WERI-Rb-1 (cell line): ENCODE results near the gene SLC9A5.

Experiments used
- DNase-seq: peaks from one replicate; pipeline ENCODE4 v3.0.0-alpha.2; 2020
- H3K27ac ChIP-seq: fragments of 250-450 bp; sonication (Bioruptor Pico); 2 replicates; pipeline ENCODE4 v1.5.1; 2020; ENCODE audit warnings: mild to moderate bottlenecking, moderate library complexity
- H3K27me3 ChIP-seq: fragments of 250-450 bp; sonication (Bioruptor Pico); 2 replicates; pipeline ENCODE4 v1.5.1; 2021; ENCODE audit warnings: mild to moderate bottlenecking, low read depth, moderate library complexity; ENCODE audit not compliant: insufficient read depth, severe bottlenecking
- H3K36me3 ChIP-seq: fragments of 250-450 bp; sonication (Bioruptor Pico); 2 replicates; pipeline ENCODE4 v1.5.1; 2020; ENCODE audit warnings: mild to moderate bottlenecking, moderate library complexity
- H3K4me3 ChIP-seq: 2 replicates; pipeline ENCODE4 v1.5.1; 2011; ENCODE audit warnings: low read depth, mild to moderate bottlenecking, control low read depth, low read length
- H3K9me3 ChIP-seq: fragments of 250-450 bp; sonication (Bioruptor Pico); 2 replicates; pipeline ENCODE4 v1.5.1; 2021; ENCODE audit warnings: mild to moderate bottlenecking, moderate library complexity; ENCODE audit not compliant: severe bottlenecking
- TF ChIP-seq, protein P1 (sequence below): IDR thresholded peaks from 2 replicates; pipeline ENCODE4 v1.5.1; 2011; ENCODE audit warnings: low read depth, mild to moderate bottlenecking, control low read depth, inconsistent platforms, low read length

Gene SLC9A5

DNA sequence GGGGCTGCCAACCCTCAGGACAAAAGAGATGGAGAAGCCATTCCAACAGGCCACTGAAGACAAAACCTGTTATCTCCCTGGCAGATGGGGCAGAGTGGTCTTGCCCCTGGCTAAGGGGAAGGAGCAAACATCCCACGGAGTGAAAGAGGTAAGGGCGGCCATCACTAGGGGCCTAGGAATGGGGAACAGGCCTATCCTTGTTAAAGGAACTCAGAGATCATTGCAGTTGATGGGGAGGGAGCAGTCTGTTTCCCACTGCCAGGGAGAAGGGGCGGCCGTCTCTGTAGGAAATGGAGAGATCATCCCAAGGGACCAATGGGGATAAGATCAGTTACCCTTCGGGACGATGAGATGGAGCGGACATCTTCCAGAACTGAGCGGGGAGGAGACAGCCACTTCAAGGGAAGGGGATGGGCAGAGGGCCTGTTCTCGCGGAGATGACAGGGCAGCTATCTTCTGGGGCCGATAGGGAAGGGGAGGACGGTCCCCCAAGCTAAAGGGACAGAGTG lies 22.4 kb upstream of the SLC9A5 start:
- H3K27ac ChIP-seq = peak overlapping the region; percentile 40
- TF ChIP-seq, protein P1, sequence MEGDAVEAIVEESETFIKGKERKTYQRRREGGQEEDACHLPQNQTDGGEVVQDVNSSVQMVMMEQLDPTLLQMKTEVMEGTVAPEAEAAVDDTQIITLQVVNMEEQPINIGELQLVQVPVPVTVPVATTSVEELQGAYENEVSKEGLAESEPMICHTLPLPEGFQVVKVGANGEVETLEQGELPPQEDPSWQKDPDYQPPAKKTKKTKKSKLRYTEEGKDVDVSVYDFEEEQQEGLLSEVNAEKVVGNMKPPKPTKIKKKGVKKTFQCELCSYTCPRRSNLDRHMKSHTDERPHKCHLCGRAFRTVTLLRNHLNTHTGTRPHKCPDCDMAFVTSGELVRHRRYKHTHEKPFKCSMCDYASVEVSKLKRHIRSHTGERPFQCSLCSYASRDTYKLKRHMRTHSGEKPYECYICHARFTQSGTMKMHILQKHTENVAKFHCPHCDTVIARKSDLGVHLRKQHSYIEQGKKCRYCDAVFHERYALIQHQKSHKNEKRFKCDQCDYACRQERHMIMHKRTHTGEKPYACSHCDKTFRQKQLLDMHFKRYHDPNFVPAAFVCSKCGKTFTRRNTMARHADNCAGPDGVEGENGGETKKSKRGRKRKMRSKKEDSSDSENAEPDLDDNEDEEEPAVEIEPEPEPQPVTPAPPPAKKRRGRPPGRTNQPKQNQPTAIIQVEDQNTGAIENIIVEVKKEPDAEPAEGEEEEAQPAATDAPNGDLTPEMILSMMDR = no peak
- H3K27me3 ChIP-seq = no peaks in the 10 kb centered on the region
- peaks cover 29% of the 10 kb centered on the region for H3K36me3 ChIP-seq
- peak overlapping the region; percentile 91 for H3K4me3 ChIP-seq
- DNase-seq = no peak
- H3K9me3 ChIP-seq = no peaks in the 10 kb centered on the region

DNA sequence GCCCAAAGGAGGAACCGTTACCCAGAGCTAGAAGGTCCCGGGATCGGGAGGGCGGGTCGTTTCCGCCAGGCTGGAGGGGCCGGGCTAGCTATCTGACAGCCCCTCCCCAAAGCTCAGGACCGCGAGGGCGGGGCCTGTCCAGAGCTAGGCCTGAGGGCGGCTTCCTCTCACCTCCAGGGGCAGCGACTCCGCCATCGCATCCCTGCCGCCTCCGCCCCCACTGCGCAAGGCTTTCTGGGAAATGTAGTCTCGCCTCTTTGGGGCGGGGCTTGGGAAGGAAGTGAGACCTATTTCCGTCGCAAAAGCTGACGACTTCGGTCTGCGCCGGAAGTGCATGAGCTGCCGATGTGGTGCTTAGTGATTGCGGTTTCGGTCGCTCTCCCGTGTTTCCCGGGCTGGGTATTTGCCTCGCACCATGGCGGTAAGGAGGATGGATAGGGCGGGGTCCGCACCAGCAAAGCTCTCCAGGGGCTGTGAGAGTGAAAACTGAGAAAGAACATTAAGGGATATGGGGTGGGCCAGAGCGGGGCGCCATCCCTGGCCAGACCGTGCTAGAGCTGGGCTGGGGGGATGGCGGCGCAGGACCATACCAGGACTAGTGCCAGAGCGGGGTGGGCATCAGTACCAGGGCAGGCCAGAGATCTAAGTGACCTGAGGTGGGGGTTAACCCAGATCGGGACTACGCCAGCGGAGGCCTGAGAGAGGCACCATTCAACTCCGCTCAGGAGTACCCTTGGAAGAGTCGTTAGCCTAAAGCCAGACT lies 21.8 kb upstream of the SLC9A5 start, which contains the start of gene TMEM208:
TSS of gene TMEM208 (plus strand) at position 327 of the 763 bp plus-strand sequence. CDS start at position 416, 89 bp downstream.
- Histone ChIP-seq H3K36me3 (peaks cover 36% of the 10 kb centered on the region), H3K4me3 (peak within 1 kb of the TSS; percentile 91), H3K9me3 (no peaks in the 10 kb centered on the region), H3K27ac (peak within 1 kb of the TSS; percentile 46), H3K27me3 (no peaks in the 10 kb centered on the region)
- TF ChIP-seq, protein P1 = peak; percentile 22; the same call in 1 of the 2 replicates
- DNase-seq = peak; percentile 99

DNA sequence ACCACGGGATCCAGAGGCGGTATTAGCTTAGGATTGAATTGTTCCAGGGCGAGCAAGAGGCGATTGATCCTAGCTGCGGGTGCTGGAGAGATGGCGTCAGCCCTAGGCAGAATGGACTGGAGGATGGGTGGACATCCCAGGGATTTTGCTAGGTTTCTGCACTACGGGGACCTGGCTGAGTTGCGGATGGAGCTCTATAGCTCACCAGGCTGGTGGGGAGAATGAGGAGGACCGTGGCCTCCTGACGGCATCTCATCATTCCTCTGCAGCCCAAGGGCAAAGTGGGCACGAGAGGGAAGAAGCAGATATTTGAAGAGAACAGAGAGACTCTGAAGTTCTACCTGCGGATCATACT lies 21.2 kb upstream of the SLC9A5 start:
- H3K36me3 ChIP-seq = peaks cover 36% of the 10 kb centered on the region
- no peak for DNase-seq
- TF ChIP-seq, protein P1 = no peak
- peak overlapping the region; percentile 91 for H3K4me3 ChIP-seq
- no peaks in the 10 kb centered on the region for H3K9me3 ChIP-seq
- no peaks in the 10 kb centered on the region for H3K27me3 ChIP-seq
- no peak overlapping the region; the same call in 1 of the 2 replicates for H3K27ac ChIP-seq

DNA sequence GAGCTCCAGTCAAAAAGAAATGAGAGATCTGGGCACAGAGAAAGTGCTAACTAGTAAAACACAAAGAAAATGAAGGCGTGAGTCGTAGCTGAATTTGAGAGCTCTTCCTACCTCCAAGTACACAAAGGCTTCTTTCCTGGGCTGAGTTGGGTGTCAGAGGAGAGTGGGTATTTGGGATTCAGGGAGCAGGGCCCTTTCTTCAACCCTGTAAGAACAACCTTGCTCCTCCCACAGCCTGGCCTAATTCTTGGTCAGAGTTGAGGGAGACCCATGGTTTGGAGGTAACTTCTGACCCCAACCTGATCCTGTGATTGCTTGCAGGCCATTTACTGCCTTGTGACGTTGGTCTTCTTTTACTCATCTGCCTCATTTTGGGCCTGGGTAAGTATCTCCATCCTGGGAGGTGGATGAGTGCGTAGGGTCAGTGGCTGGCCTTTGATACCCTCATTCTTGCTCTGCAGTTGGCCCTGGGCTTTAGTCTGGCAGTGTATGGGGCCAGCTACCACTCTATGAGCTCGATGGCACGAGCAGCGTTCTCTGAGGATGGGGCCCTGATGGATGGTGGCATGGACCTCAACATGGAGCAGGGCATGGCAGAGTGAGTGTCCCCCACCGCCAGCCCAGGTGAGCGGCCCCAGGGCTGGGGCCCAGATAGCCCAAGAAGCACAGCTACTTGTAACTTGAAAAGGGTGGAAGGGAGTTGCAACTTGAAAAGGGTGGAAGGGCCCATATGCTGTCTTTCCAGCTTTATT lies 20.6 kb upstream of the SLC9A5 start:
- Histone ChIP-seq H3K27me3 (no peaks in the 10 kb centered on the region), H3K36me3 (peaks cover 38% of the 10 kb centered on the region), H3K4me3 (no peak overlapping the region), H3K27ac (no peak overlapping the region), H3K9me3 (no peaks in the 10 kb centered on the region)
- no peak for DNase-seq
- TF ChIP-seq, protein P1 = no peak

DNA sequence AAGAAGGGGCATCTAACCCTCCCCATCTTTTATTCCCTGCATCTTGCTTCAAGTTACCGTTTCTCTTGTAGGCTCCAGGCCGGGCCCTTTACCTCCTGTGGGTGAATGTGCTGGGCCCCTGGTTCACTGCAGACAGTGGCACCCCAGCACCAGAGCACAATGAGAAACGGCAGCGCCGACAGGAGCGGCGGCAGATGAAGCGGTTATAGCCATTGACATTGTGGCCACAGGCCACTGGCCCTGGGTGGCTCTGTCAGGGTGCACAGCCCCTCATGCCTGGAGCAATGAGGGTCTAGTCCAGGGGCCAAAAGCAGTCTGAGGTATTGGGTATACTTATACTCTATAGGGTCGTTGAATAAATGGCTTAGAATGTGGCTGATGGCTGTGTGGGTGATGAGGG lies 19.9 kb upstream of the SLC9A5 start:
- Histone ChIP-seq H3K4me3 (no peak overlapping the region), H3K27ac (no peak overlapping the region), H3K9me3 (no peaks in the 10 kb centered on the region), H3K27me3 (no peaks in the 10 kb centered on the region), H3K36me3 (peaks cover 40% of the 10 kb centered on the region)
- DNase-seq = no peak
- TF ChIP-seq, protein P1 = no peak
